ENCODE measurements around the gene ADAP1.
A peak's percentile ranks its signal among the peaks of the same experiment; 100 is the strongest.
"Not testable (repeated sequence)": the region's sequence is repeated elsewhere in the genome, so short reads cannot be mapped to it uniquely, and the experiment has no call there.

The ADAP1 gene, protein sequence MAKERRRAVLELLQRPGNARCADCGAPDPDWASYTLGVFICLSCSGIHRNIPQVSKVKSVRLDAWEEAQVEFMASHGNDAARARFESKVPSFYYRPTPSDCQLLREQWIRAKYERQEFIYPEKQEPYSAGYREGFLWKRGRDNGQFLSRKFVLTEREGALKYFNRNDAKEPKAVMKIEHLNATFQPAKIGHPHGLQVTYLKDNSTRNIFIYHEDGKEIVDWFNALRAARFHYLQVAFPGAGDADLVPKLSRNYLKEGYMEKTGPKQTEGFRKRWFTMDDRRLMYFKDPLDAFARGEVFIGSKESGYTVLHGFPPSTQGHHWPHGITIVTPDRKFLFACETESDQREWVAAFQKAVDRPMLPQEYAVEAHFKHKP

DNA sequence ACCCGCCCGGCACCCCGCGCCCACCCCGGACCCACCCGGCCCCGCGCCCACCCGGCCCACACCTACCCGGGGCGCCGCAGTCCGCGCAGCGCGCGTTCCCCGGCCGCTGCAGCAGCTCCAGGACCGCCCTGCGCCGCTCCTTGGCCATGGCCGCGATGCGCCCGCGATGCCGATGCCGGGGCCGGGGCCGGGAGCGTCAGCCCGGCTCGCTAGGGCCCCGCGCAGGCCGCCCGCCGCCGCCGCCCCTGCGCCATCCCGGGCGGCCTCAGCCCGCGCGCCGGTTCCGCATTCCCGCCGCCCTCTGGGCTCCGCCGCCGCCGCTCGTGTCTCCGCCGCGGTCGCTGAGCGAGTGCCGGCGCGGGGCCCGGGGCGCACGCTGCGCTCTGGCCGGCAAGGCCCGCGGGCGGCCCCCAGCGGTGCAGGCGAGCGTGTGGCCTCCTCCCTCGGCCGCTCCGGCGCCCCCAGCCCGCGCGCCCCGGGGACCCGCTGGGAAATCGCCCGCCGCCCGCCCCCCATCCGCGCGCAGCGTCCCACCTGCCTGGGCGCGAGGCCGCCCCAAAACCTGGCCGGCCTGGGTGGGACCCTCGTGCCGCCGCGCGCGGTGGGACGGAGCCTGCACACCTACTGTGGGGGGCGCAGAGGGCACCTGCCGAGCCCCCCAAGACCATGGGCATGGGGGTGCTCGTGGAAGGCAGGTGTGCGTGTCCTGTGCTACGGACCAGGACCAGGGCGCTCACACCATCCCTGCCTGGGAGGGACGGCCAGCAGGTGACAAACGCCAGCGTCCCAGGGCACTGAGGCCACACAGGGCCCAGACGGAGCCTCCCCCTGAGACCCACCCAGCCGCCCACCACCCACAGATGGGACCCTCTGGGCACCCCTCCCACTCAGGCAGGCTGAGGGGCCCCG lies at the start of gene ADAP1:
Gene ADAP1 (minus strand): TSS at position 351 of the 909 bp plus-strand sequence. CDS start 203 bp downstream, at position 148.
- DNase-seq = peak; percentile 55

GRCh38 chr7:1002445-1002844 lies 48.0 kb upstream of the ADAP1 start:
- DNase-seq = not testable (repeated sequence)

DNA sequence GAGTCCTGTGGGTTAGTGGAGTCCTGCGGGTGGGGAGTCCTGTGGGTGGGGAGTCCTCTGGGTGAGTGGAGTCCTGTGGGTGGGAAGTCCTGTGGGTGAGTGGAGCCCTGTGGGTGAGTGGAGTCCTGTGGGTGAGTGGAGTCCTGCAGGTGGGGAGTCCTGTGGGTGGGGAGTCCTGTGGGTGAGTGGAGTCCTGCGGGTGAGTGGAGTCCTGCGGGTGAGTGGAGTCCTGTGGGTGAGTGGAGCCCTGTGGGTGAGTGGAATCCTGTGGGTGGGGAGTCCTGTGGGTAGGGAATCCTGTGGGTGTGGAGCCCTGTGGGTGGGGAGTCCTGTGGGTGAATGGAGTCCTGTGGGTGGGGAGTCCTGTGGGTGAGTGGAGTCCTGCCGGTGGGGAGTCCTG lies 47.5 kb upstream of the ADAP1 start:
- DNase-seq = not testable (repeated sequence)

GRCh38 chr7:1001069-1001770 lies 46.7 kb upstream of the ADAP1 start:
- DNase-seq = not testable (repeated sequence)

DNA sequence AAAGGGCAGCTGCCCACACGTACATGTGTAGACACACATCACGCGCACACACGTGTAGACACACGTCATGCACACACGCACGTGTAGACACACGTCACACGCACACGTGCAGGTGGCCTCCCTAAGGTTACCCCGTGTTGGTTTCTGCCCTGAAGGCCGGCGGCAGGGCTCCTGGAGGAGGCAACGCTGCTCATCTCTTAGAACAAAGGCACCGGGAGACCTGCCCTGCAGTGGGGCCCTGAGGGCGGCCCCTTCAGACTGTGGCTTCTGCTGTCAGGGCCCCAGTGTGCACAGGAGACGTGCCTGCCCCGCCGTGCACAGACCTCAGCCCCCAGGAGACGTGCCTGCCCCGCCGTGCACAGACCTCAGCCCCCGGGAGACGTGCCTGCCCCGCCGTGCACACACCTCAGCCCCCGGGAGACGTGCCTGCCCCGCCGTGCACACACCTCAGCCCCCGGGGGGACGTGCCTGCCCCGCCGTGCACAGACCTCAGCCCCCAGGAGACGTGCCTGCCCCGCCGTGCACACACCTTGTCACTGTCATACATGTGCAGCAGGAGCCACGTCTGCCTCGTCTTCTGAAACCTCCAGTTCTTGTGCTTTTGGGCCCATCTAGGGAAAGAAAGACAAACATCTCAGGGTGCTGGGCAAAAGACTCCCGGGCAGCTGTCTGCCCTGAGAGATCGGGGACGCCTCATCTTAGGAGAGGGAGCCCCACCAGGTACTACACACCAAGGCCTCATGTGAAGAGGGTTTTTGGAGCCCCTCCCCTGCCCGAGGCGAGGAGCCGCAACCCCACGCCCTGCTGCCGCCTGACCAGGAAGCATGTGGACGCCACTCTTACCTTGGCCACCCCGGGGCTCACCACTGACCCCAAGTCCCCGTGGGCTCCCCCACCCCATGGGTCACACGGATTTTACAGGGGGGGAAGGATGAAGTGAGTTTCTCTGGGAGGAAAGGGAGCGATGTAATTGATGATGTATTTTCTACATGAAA lies 45.8 kb upstream of the ADAP1 start:
- no peak for DNase-seq

- no peak for DNase-seq
Observed at GRCh38 chr7:999149-999879, 44.8 kb upstream of the ADAP1 start.

- no peak for DNase-seq
Observed at GRCh38 chr7:997404-998395, 43.2 kb upstream of the ADAP1 start.

DNA sequence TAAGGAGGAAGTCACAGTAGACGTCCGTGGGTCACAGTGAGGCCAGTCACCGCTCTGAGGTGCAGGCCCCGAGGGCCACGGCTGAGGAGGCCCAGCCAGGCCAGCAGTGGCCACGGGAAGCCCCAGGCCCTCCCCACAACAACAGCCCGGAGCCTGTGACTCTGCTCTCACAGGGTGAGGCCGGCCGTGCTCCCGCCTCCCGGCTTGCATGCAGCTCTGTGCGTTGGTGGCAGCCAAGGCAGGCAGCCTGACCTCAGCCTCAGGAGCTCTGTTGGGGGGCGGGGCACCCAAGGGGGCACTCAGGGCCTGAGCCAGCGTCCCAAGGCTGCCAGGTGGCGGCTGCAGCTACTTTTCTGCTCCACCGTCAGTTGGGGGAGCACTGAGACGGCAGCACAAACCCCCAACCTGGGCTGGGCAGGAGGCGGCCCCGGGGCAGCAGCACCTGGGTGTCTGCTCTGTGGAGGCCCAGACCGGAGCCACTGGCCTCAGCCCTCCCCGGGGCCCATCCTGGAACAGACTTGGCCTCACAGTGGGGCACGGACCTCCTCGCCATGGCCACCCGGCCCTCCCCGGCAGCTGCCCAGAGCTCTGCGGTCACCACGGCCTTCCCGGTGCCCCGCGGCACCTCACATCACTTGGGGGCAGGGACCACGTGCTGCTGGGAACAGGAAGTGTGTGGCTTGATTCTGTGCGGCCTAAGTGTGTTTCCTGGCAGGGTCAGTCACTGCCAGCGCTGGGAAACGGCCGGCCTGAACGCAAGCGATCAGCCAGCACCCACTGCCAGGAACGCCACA lies 41.8 kb upstream of the ADAP1 start:
- no peak for DNase-seq

DNA sequence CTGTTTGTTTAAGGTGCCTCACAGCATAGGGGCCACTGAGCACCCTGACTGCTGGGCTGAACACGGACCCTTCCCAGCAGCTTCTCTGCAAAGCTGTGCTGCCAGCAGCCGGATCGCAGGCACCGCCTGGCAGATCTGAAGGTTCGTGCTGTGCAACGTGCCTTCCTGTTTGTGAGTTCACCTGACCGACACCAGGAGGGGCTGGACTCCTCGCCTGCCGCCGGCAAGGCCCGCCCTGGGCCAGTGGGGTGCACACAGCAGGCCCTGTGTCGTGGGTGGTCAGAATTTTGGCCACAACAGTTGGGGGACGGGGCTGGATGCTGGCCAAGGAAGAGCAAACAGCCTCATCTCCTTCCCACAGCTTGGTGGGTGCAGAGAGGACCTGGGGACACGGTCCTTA lies 41.1 kb upstream of the ADAP1 start:
- DNase-seq = no peak

DNA sequence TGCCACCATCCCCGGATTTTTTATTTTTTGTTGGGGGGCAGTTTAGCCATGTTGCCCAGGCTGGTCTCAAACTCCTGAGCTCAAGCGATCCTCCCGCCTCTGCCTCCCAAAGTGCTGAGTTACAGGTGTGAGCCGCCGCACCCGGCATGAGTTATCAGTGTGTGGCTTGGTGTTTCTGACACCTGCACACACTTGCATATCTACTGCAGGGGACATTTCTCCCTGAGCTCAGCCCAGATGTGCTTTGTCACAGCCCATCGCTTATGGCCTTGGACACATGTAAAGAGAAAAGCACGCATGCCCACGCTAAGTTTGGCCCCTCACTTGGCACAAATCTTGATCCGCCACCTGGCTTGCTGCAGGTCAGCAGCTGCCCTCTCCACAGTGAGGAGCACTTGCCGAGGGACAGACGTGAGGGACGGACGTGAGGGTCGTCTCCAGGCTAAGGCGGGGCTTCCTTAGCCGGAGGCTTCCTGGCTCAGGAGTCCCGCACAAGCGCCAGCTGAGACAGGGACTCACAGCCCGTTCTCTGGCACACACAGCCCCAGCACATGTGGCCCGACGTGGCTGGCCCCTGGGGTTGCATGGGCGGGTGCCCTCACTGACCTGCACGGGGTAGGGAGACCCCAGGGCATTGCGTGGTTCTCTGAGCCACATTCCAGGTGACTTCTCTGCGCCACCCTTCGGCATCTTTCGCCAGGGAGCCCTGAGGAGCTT lies 40.3 kb upstream of the ADAP1 start:
- DNase-seq = no peak

- peak; percentile 96 for DNase-seq
Observed at GRCh38 chr7:992709-993607, 38.5 kb upstream of the ADAP1 start.

DNA sequence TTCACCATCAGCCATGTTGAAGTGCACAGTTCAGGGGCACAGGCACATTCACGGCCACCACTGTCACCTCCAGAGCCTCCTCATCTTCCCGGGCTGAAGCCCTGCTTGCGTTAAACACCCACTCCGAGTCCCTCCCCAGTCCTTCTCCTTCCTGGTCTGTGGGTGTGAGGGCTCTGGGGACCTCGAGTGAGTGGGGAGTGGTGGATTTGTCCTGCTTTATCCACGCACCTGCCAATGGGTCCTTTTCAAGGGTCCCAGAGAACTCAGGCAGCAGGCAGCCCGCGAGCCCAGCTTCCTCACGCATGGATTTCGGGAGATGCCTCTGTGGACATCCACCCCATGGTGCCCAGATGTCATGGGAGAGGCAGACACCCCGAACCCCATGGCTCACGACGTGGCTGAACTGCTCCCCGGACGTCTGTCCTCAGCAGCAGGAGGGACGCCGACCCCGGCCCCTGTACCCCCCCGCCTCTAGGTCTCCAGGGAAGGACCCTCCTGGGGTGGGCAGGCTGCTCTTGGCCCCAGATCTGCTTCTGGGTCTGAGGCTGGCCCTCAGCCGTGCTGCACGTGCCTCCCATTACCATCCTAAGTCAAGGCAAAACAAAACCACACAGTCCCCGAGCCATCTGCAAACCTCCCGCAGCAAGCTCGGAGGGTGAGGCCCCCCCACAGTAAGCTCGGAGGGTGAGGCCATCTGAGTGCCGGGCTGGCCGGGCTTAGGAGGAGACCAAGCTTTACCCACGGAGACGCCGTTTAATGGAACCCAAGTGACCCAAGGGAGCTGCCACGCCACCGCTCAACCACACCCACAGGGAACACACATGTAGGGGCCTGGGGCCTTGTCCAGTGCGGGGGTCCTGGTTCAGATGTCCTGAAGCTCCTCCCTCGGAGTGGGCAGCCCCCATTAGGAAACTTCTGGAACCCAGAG lies 37.5 kb upstream of the ADAP1 start:
- no peak for DNase-seq

GRCh38 chr7:990933-991728 lies 36.7 kb upstream of the ADAP1 start:
- no peak for DNase-seq

DNA sequence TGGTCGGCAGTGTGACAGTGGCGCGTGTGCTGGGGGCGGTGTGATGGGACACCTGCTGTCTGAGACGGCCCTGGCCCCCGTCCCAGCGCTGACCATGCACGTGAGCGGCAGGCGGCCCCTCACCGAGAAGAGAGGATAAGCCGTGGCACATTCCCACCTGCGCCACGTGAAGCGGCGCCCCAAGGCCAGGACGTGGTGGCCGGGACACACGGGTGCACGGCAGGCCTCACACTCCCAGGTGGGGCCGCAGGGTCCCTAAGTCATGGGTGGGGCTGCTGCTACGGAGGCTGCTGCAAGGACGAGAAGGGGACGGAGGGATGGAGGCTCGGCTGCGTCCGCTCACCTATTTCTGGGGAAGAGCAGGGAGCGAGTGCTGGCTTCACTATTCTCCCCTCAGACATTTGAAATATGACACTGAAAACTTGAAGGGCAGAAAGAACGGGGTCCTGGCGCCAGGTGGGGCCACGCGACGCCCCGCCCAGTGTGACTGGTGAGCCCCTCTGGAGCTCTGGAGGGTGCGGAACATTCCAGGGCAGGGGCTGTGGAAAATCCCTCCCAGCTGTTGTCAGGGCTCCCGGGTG lies 36.0 kb upstream of the ADAP1 start:
- no peak for DNase-seq
